HG03575 (cell line): Measurements from ENCODE around the gene TDRD5.

ENCODE experiments used
- ATAC-seq: cut with Tn5 transposase; IDR thresholded peaks from one replicate; pipeline ENCODE4 v1.9.1; 2021; ENCODE audit not compliant: unreplicated experiment, insufficient number of reproducible peaks, low FRiP score; ENCODE audit errors: extremely low read depth

The TDRD5 gene

DNA sequence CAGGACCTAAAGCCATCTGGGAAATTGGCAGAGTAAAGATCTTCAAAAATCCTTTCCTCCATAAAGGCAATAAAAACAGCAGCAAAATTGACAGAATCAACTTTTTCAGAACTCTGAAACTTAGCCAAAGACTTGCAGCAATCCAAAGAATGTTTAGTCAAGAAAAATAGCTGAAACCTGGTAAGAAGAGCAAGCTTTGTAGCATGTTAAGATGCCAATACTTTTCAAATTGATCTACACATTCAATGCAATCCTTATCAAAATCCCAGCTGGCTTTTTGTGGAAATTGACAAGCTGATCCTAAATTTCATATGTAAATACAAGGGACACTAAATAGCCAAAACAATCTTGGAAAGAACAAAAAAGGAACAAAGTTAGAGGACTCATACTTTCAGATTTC lies 127.6 kb downstream of the TDRD5 start:
- ATAC-seq, result no peak

GRCh38 chr1:179728271-179728670 lies 136.6 kb downstream of the TDRD5 start:
- ATAC-seq, result no peak

- ATAC-seq, result no peak
Observed at GRCh38 chr1:179729881-179730280, 138.2 kb downstream of the TDRD5 start.

- no peak for ATAC-seq
Observed at GRCh38 chr1:179731643-179732042, 140.0 kb downstream of the TDRD5 start.
